Stimulated activated CD4-positive, alpha-beta T cell treated with anti-CD3 and anti-CD28 coated beads, Interleukin-2, amount 100 ng/mL, for 48 hours (primary cell): ENCODE data around the gene IL21R.
"Not testable (repeated sequence)": the region's sequence is repeated elsewhere in the genome, so short reads cannot be mapped to it uniquely, and the experiment has no call there.

Experiments used
- DNase-seq, 2 donors: peaks; one replicate each; pipeline ENCODE4 v3.0.0-alpha.2; 2020

IL21R gene

GRCh38 chr16:27377666-27378485, 24.1 kb upstream of the IL21R start:
- DNase-seq, result no peak

- no peak for DNase-seq
These were observed 23.0 kb upstream of the IL21R start for GRCh38 chr16:27378871-27379481.

- no peak for DNase-seq
These were observed 22.1 kb upstream of the IL21R start for GRCh38 chr16:27379919-27380318.

- DNase-seq, result no peak
These were observed 20.7 kb upstream of the IL21R start for GRCh38 chr16:27381236-27381635.

GRCh38 chr16:27381974-27382855, 19.8 kb upstream of the IL21R start:
- no peak for DNase-seq

- no peak for DNase-seq
These were observed 18.3 kb upstream of the IL21R start for GRCh38 chr16:27383556-27384243.

- no peak for DNase-seq
These were observed 17.5 kb upstream of the IL21R start for GRCh38 chr16:27384425-27384824.

GRCh38 chr16:27385398-27385797, 16.6 kb upstream of the IL21R start:
- no peak for DNase-seq

- DNase-seq, result no peak
These were observed 15.3 kb upstream of the IL21R start for GRCh38 chr16:27386674-27387073.

GRCh38 chr16:27387724-27388123, 14.2 kb upstream of the IL21R start:
- DNase-seq, result no peak

- DNase-seq, result no peak
These were observed 12.6 kb upstream of the IL21R start for GRCh38 chr16:27389272-27389961.

- no peak for DNase-seq
These were observed 11.8 kb upstream of the IL21R start for GRCh38 chr16:27390151-27390550.

- DNase-seq, result no peak
These were observed 9.3 kb upstream of the IL21R start for GRCh38 chr16:27392671-27393070.

GRCh38 chr16:27394516-27394915, 7.5 kb upstream of the IL21R start:
- DNase-seq, result no peak

- not testable (repeated sequence) for DNase-seq
These were observed 3.6 kb upstream of the IL21R start for GRCh38 chr16:27398341-27398893.

- DNase-seq, result no peak
These were observed 2.8 kb upstream of the IL21R start for GRCh38 chr16:27398894-27399853.

GRCh38 chr16:27399969-27400368, 2.0 kb upstream of the IL21R start:
- no peak for DNase-seq

- DNase-seq, result no peak
These were observed 988 bp upstream of the IL21R start for GRCh38 chr16:27400751-27401620.

GRCh38 chr16:27402569-27402963, 592 bp downstream of the IL21R start:
- no peak for DNase-seq
